GM12878 (cell line): ENCODE measurements around the gene NFKB2. TPM values are rescaled to one million over a fixed set of nuclear protein-coding genes. Genes with fewer than 3 reads are reported as not detected.

Source experiments
- ATAC-seq: fragments of 200-7000 bp; cut with Tn5 transposase; 3 replicates; pipeline ENCODE4 v1.9.1; 2020; ENCODE audit warnings: mild to moderate bottlenecking, moderate library complexity
- BruUV-seq: library from RNA; stranded (reverse); fragments of 400-500 nt; replicated peaks from 2 replicates; lab custom pipeline; 2021; lab: Mats Ljungman, UMichigan
- CTCF ChIA-PET: fragments of 300-600 bp; sonication (Branson Sonifier 250); formaldehyde crosslinking; extraction: SDS; loops from one replicate; lab custom pipeline; 2021; ENCODE audit warnings: inconsistent platforms; lab: Yijun Ruan, JAX
- POLR2A ChIA-PET: fragments of 350-600 bp; formaldehyde crosslinking; extraction: SDS; loops from one replicate; lab custom pipeline; 2021; ENCODE audit warnings: inconsistent platforms; lab: Charles Lee
- RAD21 ChIA-PET: fragments of 300-600 bp; sonication (Branson Sonifier 250); formaldehyde crosslinking; loops from one replicate; lab custom pipeline; 2023; ENCODE audit warnings: antibody characterized with exemption; ENCODE audit not compliant: unreplicated experiment; lab: Charles Lee
- SMC1A ChIA-PET: fragments of 300-600 bp; sonication (Branson Sonifier 250); formaldehyde crosslinking; loops from one replicate; lab custom pipeline; 2023; ENCODE audit not compliant: unreplicated experiment, uncharacterized antibody; lab: Charles Lee
- DNase-seq: peaks from one replicate; pipeline ENCODE4 v3.0.0-alpha.2; 2011; ENCODE audit warnings: low read depth, low spot score
- FAIRE-seq: peaks from 3 replicates; lab custom pipeline; 2011; peaks lifted over from hg19 to GRCh38; lab: Jason Lieb, UNC
- H2AFZ ChIP-seq: 2 replicates; pipeline ENCODE4 v1.6.0; 2011; ENCODE audit warnings: low read depth, low read length, control low read depth; ENCODE audit not compliant: control insufficient read depth
- H3K27ac ChIP-seq: 2 replicates; pipeline ENCODE4 v1.5.1; 2011; ENCODE audit warnings: control low read depth; ENCODE audit not compliant: control insufficient read depth, insufficient read depth
- H3K27me3 ChIP-seq, 2 experiments: replicated peaks in 1 of 2; 2 replicates each; pipeline versions ENCODE4 v1.6.0 to v1.6.1; 2011; ENCODE audit warnings: low read length in 1 of 2; ENCODE audit not compliant: control insufficient read depth in 2 of 2, insufficient read depth in 2 of 2
- H3K36me3 ChIP-seq, 2 experiments: 2 replicates each; pipeline ENCODE4 v1.5.1; 2011; ENCODE audit warnings: low read length in 1 of 2; ENCODE audit not compliant: control insufficient read depth in 2 of 2, insufficient read depth in 2 of 2
- H3K4me1 ChIP-seq: 2 replicates; pipeline ENCODE4 v1.6.1; 2011; ENCODE audit warnings: mild to moderate bottlenecking, low read length, moderate library complexity, mixed read lengths; ENCODE audit not compliant: control insufficient read depth, insufficient read depth
- H3K4me2 ChIP-seq: 2 replicates; pipeline ENCODE4 v1.6.0; 2011; ENCODE audit warnings: control low read depth; ENCODE audit not compliant: control insufficient read depth, insufficient read depth
- H3K4me3 ChIP-seq: fragments of 200-600 bp; sonication (generic); 2 replicates; pipeline ENCODE4 v1.5.1; 2016
- H3K79me2 ChIP-seq: 2 replicates; pipeline ENCODE4 v1.6.0; 2011; ENCODE audit warnings: low read length; ENCODE audit not compliant: control insufficient read depth, insufficient read depth
- H3K9ac ChIP-seq: 2 replicates; pipeline ENCODE4 v1.8.0; 2011; ENCODE audit warnings: low read length, control low read depth, mixed read lengths; ENCODE audit not compliant: control insufficient read depth, insufficient read depth
- H3K9me3 ChIP-seq: replicated peaks from 3 replicates; pipeline ENCODE4 v1.5.1; 2011; ENCODE audit warnings: mild to moderate bottlenecking, low read length; ENCODE audit not compliant: control insufficient read depth, insufficient read depth
- H4K20me1 ChIP-seq: 2 replicates; pipeline ENCODE4 v1.6.0; 2011; ENCODE audit not compliant: control insufficient read depth, insufficient read depth
- CHD4 ChIP-seq: fragments of 200-600 bp; sonication (generic); IDR thresholded peaks from 2 replicates; pipeline ENCODE4 v1.6.1; 2016; ENCODE audit warnings: mild to moderate bottlenecking
- ETV6 ChIP-seq, 2 experiments: fragments of 450-650 bp in 1 of 2; IDR thresholded peaks in 1 of 2; conservative IDR thresholded peaks in 1 of 2; 2 replicates each; pipeline ENCODE4 v1.6.1; 2014; ENCODE audit warnings: antibody characterized with exemption in 1 of 2, borderline replicate concordance in 1 of 2, low read depth in 1 of 2, mild to moderate bottlenecking in 1 of 2, moderate library complexity in 1 of 2
- FOXK2 ChIP-seq: fragments of 450-650 bp; IDR thresholded peaks from 2 replicates; pipeline ENCODE4 v1.6.1; 2017; ENCODE audit warnings: mild to moderate bottlenecking, moderate library complexity
- GABPA ChIP-seq: IDR thresholded peaks from 2 replicates; pipeline ENCODE4 v1.6.1; 2014; ENCODE audit warnings: antibody characterized with exemption, low read depth, mild to moderate bottlenecking, inconsistent platforms
- KAT2A ChIP-seq: conservative IDR thresholded peaks from 2 replicates; pipeline ENCODE4 v1.6.1; 2011; ENCODE audit warnings: low read depth, low read length; ENCODE audit not compliant: control insufficient read depth
- NFXL1 ChIP-seq: fragments of 450-650 bp; IDR thresholded peaks from 2 replicates; pipeline ENCODE4 v1.6.1; 2017; ENCODE audit warnings: antibody characterized with exemption, mild to moderate bottlenecking, borderline replicate concordance
- NR2C1 ChIP-seq: fragments of 450-650 bp; IDR thresholded peaks from 2 replicates; pipeline ENCODE4 v1.6.1; 2017; ENCODE audit warnings: antibody characterized with exemption, mild to moderate bottlenecking, moderate library complexity
- RCOR1 ChIP-seq: conservative IDR thresholded peaks from 2 replicates; pipeline ENCODE4 v1.6.1; 2012; ENCODE audit warnings: low read depth, low read length, improper control_type of control experiment
- SMAD5 ChIP-seq: IDR thresholded peaks from 2 replicates; pipeline ENCODE4 v1.6.1; 2016; ENCODE audit warnings: antibody characterized with exemption, low read depth
- SP1 ChIP-seq: IDR thresholded peaks from one replicate; pipeline ENCODE4 v1.6.1; 2011; ENCODE audit warnings: low read depth, low read length
- WGBS: methylation state at CpG from one replicate; pipeline ENCODE4 v1.1.6; 2016; ENCODE audit warnings: low lambda C conversion rate; ENCODE audit not compliant: insufficient replicate concordance, insufficient coverage; ENCODE audit errors: missing lambda C conversion rate; 5-methylcytosine and 5-hydroxymethylcytosine counted together
- in situ Hi-C: fragments of 300-500 bp; cut with MboI; formaldehyde crosslinking; loops from 9 replicates; pipeline ENCODE4 v1.14.3; 2018; ENCODE audit warnings: mixed read lengths
- intact Hi-C: fragments of 100-400 bp; cut with micrococcal nuclease; formaldehyde crosslinking; loops from one replicate; pipeline ENCODE4 v1.14.2; 2022; ENCODE audit not compliant: unreplicated experiment
- polyA plus RNA-seq, 11 experiments: library from polyadenylated mRNA; depleted of rRNA in 4 of 11; unstranded in 6 of 11; stranded (reverse) in 5 of 11; fragments of >200 nt; fragmentation: Nextera tagmentation in 4 of 11; fragmentation: Illumina TruSeq in 1 of 11; extraction: Ambion mirVana in 4 of 11; extraction: Trizol in 1 of 11; gene quantifications; 1 replicate in 1 of 11; 2 replicates in 10 of 11; pipeline versions ENCODE4 v1.2.1 to v1.2.3, GENCODE V29; 2011 to 2016; ENCODE audit warnings: inconsistent platforms in 2 of 11, missing spikeins in 2 of 11, low read depth in 1 of 11
- total RNA-seq, 4 experiments: library from RNA; depleted of rRNA in 3 of 4; stranded (reverse); fragments of >200 nt in 3 of 4; fragmentation: Illumina TruSeq in 1 of 4; extraction: Trizol in 1 of 4; gene quantifications; 2 replicates each; pipeline versions ENCODE4 v1.2.1 to v1.2.3, GENCODE V29; 2013 to 2021
- TF ChIP-seq, protein P1 (sequence below): IDR thresholded peaks from 2 replicates; pipeline ENCODE4 v1.6.1; 2011; ENCODE audit warnings: mild to moderate bottlenecking, low read depth, low read length, moderate library complexity; ENCODE audit not compliant: insufficient replicate concordance
- TF ChIP-seq, protein P2 (sequence below): fragments of 150-350 bp; IDR thresholded peaks from 2 replicates; pipeline ENCODE4 v1.6.1; 2016; ENCODE audit warnings: low read depth, low read length
- TF ChIP-seq, protein P3 (sequence below): IDR thresholded peaks from 2 replicates; pipeline ENCODE4 v1.6.1; 2011; ENCODE audit warnings: low read depth, low read length, improper control_type of control experiment, borderline replicate concordance

Gene NFKB2
- total and polyA plus RNA-seq, 10 of the 15 experiments (the other 5 are each of a cell fraction or from before 2014, with no cell fraction given), result 0.56 to 144 (median 49.4) TPM

DNA sequence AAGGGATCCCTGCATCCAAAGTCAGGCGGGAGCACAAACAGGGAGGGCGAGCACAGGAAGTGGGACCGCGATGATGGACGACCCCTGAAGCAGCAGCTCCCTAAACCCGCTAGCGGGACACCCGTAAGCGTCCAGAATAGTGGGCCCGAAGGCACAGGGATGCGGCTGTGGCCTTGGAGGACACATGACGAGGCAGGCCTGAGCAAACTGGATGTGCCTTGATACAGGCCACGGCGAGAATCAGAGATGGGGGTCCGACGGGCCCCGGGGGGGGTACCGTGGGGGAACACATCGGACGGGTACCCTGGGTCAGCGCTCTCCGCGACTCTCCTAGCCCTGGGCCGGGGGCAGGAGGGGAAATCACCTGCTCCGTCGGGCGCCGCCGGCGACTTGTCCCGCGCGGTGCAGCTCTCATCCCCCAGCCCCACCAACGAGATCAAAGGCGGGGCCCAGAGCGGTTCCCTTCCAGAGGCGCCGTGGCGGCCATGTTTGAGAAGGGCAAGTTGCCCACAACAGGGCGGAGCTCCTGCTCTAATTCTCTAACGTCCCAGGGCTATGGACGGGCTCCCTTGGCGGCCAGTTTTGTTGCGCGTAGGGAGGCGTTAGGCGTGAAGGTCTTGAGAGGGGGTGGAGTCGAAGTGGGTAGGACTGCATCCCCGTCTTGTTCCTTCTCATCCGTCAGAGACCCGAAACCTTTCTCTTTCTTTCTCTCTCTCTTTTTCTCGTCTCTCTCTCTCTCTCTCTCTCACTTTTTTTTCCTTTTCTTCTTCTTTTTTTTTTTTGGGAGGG is 36.9 kb downstream of the NFKB2 start, which contains the start of gene CUEDC2:
Gene CUEDC2, minus strand, starts transcription at position 413 of the 789 bp plus-strand sequence. CDS start 7,386 bp downstream, outside the sequence.
- in situ Hi-C loops, result no loop called here
- Histone ChIP-seq H3K9ac (peak within 1 kb of the TSS; percentile 96), H3K4me2 (peak within 1 kb of the TSS; percentile 57), H3K27me3 (no peaks in the 10 kb centered on the region), H3K4me3 (peak within 1 kb of the TSS; percentile 93), H3K79me2 (peaks cover 11% of the 10 kb centered on the region), H3K27ac (peak within 1 kb of the TSS; percentile 90), H3K4me1 (peaks cover 22% of the 10 kb centered on the region), H3K9me3 (no peaks in the 10 kb centered on the region), H3K36me3 (no peaks in the 10 kb centered on the region), H4K20me1 (no peaks in the 10 kb centered on the region), H2AFZ (peak within 1 kb of the TSS; percentile 89)
- SMC1A ChIA-PET, result interaction anchor here (0.5 to 5.5 kb wide), 7 partner anchors 11 to 339 kb away, joined by 3 to 42 read pairs (median 4); partner anchors contain the start of genes FBXL15 and NFKB2
- 1% methylated on average over 38 of the region's 52 CpGs for WGBS
- RAD21 ChIA-PET, result interaction anchor here (0.6 to 2.8 kb wide), 9 partner anchors 9 to 277 kb away, joined by 3 to 24 read pairs (median 4); partner anchors contain the start of genes C10orf95, FBXL15 and NFKB2
- CTCF ChIA-PET, result interaction anchor here (0.6 to 2.3 kb wide), 12 partner anchors 10 to 300 kb away, joined by 3 to 15 read pairs (median 4); partner anchors contain the start of genes ACTR1A, C10orf95, FBXL15 and PPRC1
- no TSS peak for BruUV-seq
- ATAC-seq, result peak; percentile 95
- DNase-seq, result peak; percentile 88
- POLR2A ChIA-PET, result interaction anchor here (0.6 to 5.5 kb wide), 10 partner anchors 10 to 187 kb away, joined by 3 to 42 read pairs (median 9); partner anchors contain the start of genes C10orf95, FBXL15, GBF1 and NFKB2
- intact Hi-C loops, result loop anchor here (1.0 to 5.0 kb wide), 4 partner anchors 11 to 280 kb away; partner anchors contain the start of genes ARL3, C10orf95 and SFXN2
- peak; percentile 94 for FAIRE-seq
- TF ChIP-seq FOXK2, result no peak
- TF ChIP-seq KAT2A, result no peak
- no peak for TF ChIP-seq CHD4
- TF ChIP-seq, protein P1, sequence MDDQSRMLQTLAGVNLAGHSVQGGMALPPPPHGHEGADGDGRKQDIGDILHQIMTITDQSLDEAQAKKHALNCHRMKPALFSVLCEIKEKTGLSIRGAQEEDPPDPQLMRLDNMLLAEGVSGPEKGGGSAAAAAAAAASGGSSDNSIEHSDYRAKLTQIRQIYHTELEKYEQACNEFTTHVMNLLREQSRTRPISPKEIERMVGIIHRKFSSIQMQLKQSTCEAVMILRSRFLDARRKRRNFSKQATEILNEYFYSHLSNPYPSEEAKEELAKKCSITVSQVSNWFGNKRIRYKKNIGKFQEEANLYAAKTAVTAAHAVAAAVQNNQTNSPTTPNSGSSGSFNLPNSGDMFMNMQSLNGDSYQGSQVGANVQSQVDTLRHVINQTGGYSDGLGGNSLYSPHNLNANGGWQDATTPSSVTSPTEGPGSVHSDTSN, result no peak
- TF ChIP-seq GABPA, result no peak
- TF ChIP-seq SMAD5, result no peak
- TF ChIP-seq, protein P2, sequence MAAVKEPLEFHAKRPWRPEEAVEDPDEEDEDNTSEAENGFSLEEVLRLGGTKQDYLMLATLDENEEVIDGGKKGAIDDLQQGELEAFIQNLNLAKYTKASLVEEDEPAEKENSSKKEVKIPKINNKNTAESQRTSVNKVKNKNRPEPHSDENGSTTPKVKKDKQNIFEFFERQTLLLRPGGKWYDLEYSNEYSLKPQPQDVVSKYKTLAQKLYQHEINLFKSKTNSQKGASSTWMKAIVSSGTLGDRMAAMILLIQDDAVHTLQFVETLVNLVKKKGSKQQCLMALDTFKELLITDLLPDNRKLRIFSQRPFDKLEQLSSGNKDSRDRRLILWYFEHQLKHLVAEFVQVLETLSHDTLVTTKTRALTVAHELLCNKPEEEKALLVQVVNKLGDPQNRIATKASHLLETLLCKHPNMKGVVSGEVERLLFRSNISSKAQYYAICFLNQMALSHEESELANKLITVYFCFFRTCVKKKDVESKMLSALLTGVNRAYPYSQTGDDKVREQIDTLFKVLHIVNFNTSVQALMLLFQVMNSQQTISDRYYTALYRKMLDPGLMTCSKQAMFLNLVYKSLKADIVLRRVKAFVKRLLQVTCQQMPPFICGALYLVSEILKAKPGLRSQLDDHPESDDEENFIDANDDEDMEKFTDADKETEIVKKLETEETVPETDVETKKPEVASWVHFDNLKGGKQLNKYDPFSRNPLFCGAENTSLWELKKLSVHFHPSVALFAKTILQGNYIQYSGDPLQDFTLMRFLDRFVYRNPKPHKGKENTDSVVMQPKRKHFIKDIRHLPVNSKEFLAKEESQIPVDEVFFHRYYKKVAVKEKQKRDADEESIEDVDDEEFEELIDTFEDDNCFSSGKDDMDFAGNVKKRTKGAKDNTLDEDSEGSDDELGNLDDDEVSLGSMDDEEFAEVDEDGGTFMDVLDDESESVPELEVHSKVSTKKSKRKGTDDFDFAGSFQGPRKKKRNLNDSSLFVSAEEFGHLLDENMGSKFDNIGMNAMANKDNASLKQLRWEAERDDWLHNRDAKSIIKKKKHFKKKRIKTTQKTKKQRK, result no peak
- TF ChIP-seq NR2C1, result peak; percentile 80
- no peak for TF ChIP-seq ETV6 (conservative IDR thresholded peaks at IDR 0.05 in 1 of 2, IDR thresholded peaks at IDR 0.05 in 1 of 2; ENCODE audit: borderline replicate concordance in 1 of 2, low read depth in 1 of 2)
- TF ChIP-seq SP1, result peak; percentile 89
- no peak for TF ChIP-seq RCOR1
- TF ChIP-seq, protein P3, sequence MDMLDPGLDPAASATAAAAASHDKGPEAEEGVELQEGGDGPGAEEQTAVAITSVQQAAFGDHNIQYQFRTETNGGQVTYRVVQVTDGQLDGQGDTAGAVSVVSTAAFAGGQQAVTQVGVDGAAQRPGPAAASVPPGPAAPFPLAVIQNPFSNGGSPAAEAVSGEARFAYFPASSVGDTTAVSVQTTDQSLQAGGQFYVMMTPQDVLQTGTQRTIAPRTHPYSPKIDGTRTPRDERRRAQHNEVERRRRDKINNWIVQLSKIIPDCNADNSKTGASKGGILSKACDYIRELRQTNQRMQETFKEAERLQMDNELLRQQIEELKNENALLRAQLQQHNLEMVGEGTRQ, result no peak
- TF ChIP-seq NFXL1, result no peak
